ENCODE measurements around the gene RBM20. TPM values are rescaled to one million over a fixed set of nuclear protein-coding genes. Genes with fewer than 3 reads are reported as not detected.

RBM20 gene
- total RNA-seq, 2 experiments from 2014 or later, result 0.38 to 0.72 TPM

DNA sequence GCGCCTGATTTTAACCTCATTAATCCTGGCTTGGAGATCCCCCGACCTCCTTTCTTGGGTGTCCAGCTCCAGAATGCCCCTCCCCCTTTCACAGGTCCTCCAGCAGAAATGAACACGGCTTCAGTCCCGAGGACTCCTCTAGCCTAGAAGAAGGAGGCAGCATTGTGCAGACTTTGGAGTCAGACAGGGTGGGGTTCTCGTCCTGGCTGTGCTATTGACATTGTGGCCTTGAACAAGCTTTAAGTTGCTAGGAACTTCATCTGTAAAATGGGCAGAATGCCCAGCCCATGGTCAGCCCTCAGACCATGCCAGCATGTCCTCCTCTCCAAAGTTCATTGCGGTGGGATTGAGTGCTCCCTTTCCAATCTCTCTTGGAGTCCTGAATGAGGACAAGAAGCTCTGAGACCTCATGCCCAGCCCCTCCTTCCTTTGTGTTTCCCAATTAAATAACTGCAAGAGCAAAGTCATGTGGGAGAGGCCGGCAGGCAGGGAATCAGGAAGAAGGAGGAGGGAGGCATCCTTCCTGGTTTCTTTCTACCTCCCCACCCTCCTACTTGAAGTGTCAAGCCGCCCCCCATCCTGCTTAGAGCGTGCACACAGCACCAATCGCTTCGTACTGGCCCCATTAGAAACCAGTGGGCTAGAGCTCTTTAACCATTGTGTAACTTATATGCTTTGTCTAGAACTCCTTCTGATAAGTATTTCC, 86.4 kb downstream of the RBM20 start:
- DNase-seq, result no peak
- Mint-ChIP-seq H3K9me3 (no peaks in the 10 kb centered on the region), H3K36me3 (ENCODE audit: low read depth) (no peaks in the 10 kb centered on the region), H3K4me1 (ENCODE audit: low read depth) (peaks cover 21% of the 10 kb centered on the region), H3K27me3 (peaks cover 18% of the 10 kb centered on the region), H3K27ac (no peak overlapping the region), H3K4me3 (no peak overlapping the region)
- TF ChIP-seq, protein P1, sequence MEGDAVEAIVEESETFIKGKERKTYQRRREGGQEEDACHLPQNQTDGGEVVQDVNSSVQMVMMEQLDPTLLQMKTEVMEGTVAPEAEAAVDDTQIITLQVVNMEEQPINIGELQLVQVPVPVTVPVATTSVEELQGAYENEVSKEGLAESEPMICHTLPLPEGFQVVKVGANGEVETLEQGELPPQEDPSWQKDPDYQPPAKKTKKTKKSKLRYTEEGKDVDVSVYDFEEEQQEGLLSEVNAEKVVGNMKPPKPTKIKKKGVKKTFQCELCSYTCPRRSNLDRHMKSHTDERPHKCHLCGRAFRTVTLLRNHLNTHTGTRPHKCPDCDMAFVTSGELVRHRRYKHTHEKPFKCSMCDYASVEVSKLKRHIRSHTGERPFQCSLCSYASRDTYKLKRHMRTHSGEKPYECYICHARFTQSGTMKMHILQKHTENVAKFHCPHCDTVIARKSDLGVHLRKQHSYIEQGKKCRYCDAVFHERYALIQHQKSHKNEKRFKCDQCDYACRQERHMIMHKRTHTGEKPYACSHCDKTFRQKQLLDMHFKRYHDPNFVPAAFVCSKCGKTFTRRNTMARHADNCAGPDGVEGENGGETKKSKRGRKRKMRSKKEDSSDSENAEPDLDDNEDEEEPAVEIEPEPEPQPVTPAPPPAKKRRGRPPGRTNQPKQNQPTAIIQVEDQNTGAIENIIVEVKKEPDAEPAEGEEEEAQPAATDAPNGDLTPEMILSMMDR (IDR thresholded peaks at IDR 0.05), result no peak
- POLR2A ChIA-PET, result interaction anchor here (1.1 to 1.4 kb wide), 2 partner anchors 10 to 12 kb away, joined by 3 to 4 read pairs; no protein-coding TSS in a partner anchor
- CTCF ChIA-PET, result interaction anchor here (0.8 to 2.2 kb wide), 7 partner anchors 11 to 157 kb away, joined by 3 to 5 read pairs (median 3); no protein-coding TSS in a partner anchor
- ATAC-seq, result no peak
- intact Hi-C loops (cut with micrococcal nuclease), result no loop called here

DNA sequence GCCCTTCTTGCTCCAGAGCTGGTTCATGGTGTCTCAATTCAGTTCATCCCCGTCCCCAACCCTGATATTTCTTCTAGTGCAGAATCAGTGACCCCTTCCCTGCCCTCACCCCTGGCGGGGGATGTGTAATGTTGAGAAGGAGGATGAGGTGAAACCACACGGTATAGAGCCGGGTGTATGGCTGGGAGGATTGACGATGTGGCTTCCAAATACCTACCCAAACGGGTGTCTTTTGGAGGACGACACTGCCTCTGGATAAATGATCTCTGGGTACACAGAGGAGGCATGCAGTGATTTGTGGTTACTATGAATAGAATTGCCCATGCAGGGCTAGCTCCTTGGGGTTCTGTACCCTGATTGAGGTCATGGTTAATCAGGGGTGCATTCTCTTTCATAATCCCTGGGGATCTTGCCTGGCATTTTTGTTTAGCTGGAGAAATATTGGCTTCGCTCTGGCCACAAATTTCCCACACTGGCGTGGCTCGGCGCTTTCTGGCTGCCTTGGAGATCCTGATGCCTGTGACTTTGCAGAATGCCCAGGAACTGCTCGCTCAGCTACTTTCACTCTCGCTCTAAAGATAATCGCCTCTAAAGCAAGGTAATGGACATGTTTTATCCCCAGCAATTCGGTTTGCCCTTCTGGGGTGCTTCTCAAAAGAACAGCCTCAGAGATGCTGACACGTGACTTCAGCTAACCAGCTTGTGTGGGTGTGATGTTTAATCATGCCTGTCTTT, 89.2 kb downstream of the RBM20 start:
- POLR2A ChIA-PET, result interaction anchor here (1.2 kb wide), 1 partner anchor 61 kb away, joined by 4 read pairs; no protein-coding TSS in a partner anchor
- no peaks in the 10 kb centered on the region for H3K36me3 Mint-ChIP-seq (ENCODE audit: low read depth)
- peaks cover 9% of the 10 kb centered on the region for H3K4me1 Mint-ChIP-seq (ENCODE audit: low read depth)
- no peak overlapping the region for H3K4me3 Mint-ChIP-seq
- H3K27me3 Mint-ChIP-seq, result peaks cover 22% of the 10 kb centered on the region
- DNase-seq (peak; percentile 18), ATAC-seq (no peak)
- no peaks in the 10 kb centered on the region for H3K9me3 Mint-ChIP-seq
- intact Hi-C loops (cut with micrococcal nuclease), result no loop called here
- no peak overlapping the region for H3K27ac Mint-ChIP-seq
- TF ChIP-seq, protein P1 (IDR thresholded peaks at IDR 0.05), result no peak
- CTCF ChIA-PET, result interaction anchor here (0.8 to 1.9 kb wide), 4 partner anchors 12 to 191 kb away, joined by 3 to 6 read pairs (median 3); no protein-coding TSS in a partner anchor

DNA sequence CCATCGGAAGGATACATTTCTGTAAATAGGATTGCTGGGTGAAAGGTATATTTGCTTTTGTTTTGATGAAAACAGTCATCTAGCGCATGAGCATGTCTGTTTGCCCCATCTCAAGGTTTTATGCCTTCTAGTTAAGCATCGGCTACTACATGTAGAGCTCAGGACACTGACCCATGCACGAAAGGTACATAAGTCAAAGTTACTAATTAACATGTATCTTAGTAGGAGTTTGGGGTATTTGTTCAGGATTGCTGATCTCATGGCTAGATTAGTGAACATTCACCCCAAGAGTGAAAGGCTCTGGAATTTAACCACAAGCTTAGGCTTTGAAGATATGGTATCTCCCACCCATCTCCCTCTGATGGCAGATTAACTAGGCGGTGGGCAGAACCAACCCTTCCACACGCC, 91.5 kb downstream of the RBM20 start:
- Mint-ChIP-seq H3K9me3 (no peaks in the 10 kb centered on the region), H3K36me3 (ENCODE audit: low read depth) (no peaks in the 10 kb centered on the region), H3K27ac (no peak overlapping the region), H3K4me1 (ENCODE audit: low read depth) (peaks cover 19% of the 10 kb centered on the region), H3K27me3 (peaks cover 22% of the 10 kb centered on the region), H3K4me3 (no peak overlapping the region)
- ChIA-PET CTCF (no interaction called here), POLR2A (no interaction called here)
- TF ChIP-seq, protein P1 (IDR thresholded peaks at IDR 0.05), result no peak
- intact Hi-C loops (cut with micrococcal nuclease), result no loop called here
- no peak for DNase-seq
- ATAC-seq, result no peak

DNA sequence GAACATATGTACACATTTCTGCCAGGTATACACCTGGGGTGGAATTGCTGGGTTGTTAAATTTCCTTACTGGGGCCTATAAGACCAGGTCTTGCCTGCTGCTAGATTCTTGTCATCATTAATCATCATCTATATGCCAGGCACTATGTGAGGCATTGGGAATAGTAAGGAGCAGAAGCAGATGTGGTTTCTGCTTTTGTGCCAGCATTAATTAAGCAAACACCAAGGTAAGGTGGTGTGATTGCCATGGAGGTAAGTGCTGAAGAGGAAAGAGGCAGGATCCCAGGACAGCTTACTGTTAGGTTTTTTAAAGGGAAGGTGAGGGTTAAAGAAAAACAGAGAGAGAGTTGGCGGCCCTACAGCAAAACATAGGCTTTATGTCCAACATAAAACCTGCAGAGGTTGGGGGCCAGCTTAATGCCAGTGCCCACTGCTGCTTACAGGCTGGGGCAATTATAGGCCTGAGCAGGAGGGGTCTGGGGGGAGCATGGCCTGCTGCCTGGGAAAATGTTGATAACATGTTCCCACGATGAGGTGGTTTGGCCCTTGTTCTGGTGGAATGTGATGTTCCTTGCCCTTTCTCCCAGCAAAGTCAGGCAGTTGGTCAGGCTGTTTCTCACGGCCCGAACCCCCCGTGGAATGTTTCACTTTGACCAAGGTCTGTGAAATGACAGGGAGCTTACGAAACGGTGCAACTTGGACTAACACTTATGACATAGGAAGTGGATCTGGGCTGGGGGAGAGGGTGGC, 93.9 kb downstream of the RBM20 start:
- no peak overlapping the region for H3K27ac Mint-ChIP-seq

More for the DNA sequence above, 93.9 kb downstream of the RBM20 start:
- POLR2A ChIA-PET, result interaction anchor here (0.5 to 1.0 kb wide), 3 partner anchors 40 to 1636 kb away, joined by 3 read pairs; partner anchors contain the start of gene ACSL5
- H3K4me3 Mint-ChIP-seq, result no peak overlapping the region
- H3K9me3 Mint-ChIP-seq, result no peaks in the 10 kb centered on the region
- H3K27me3 Mint-ChIP-seq, result peaks cover 12% of the 10 kb centered on the region
- peaks cover 34% of the 10 kb centered on the region for H3K4me1 Mint-ChIP-seq (ENCODE audit: low read depth)
- H3K36me3 Mint-ChIP-seq (ENCODE audit: low read depth), result no peaks in the 10 kb centered on the region
- ATAC-seq (no peak), DNase-seq (no peak)
- TF ChIP-seq, protein P1 (IDR thresholded peaks at IDR 0.05), result no peak
- CTCF ChIA-PET, result interaction anchor here (0.9 to 2.4 kb wide), 4 partner anchors 8 to 129 kb away, joined by 3 to 9 read pairs (median 4); no protein-coding TSS in a partner anchor
- intact Hi-C loops (cut with micrococcal nuclease), result no loop called here
